Stomach smooth muscle (tissue), 2 donors: ENCODE data around the gene CCDC97.
A peak's percentile ranks its signal among the peaks of the same experiment; 100 is the strongest.
"Not testable (repeated sequence)": the region's sequence is repeated elsewhere in the genome, so short reads cannot be mapped to it uniquely, and the experiment has no call there.

Source experiments
- H3K27ac ChIP-seq: one replicate; pipeline ENCODE4 v1.7.0; 2013; ENCODE audit warnings: mild to moderate bottlenecking, low read length, inconsistent platforms
- H3K27me3 ChIP-seq, 2 donors: one replicate each; pipeline ENCODE4 v1.7.0; 2013; ENCODE audit warnings: low read length in 2 of 2; ENCODE audit not compliant: insufficient read depth in 2 of 2, control insufficient read depth in 1 of 2
- H3K36me3 ChIP-seq, 2 donors: one replicate each; pipeline ENCODE4 v1.7.0; 2013; ENCODE audit warnings: low read length in 2 of 2; ENCODE audit not compliant: control insufficient read depth in 2 of 2, insufficient read depth in 2 of 2
- H3K4me1 ChIP-seq: one replicate; pipeline ENCODE4 v1.7.0; 2013; ENCODE audit warnings: low read length; ENCODE audit not compliant: control insufficient read depth, insufficient read depth
- H3K4me3 ChIP-seq, 2 donors: one replicate each; pipeline ENCODE4 v1.7.0; 2013; ENCODE audit warnings: low read length in 2 of 2
- H3K9ac ChIP-seq, 2 donors: one replicate each; pipeline ENCODE4 v1.7.0; 2013; ENCODE audit warnings: low read length in 2 of 2, mild to moderate bottlenecking in 1 of 2
- H3K9me3 ChIP-seq, 2 donors: one replicate each; pipeline ENCODE4 v1.7.0; 2013; ENCODE audit warnings: low read length in 2 of 2; ENCODE audit not compliant: control insufficient read depth in 2 of 2
- donor health status: healthy.
- donor health status: Pancreatic carcinoma.

CCDC97 gene

DNA sequence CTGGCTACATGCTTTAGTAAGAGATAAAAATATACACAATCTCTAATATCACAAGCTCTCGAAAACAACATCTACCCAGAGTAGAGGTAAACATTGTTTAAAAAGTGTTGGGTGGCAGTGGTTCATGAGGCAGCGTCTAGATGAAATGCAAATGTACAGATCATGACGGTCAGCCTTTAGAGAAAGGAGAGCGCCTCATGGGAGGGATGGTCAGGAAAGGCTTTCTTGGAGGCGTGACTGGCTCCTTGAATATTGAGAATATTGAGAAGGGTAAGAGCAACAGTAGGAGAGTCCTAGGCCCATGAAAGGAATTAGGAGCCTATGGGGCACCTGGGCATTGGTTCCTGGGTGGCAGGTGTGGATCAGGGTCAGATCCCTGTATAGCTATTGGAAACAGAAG is 35.2 kb upstream of the CCDC97 start:
- Histone ChIP-seq H3K27ac (no peak overlapping the region), H3K9me3 (no peaks in the 10 kb centered on the region), H3K9ac (no peak overlapping the region), H3K36me3 (peaks cover 82% of the 10 kb centered on the region in 2 donors), H3K4me1 (no peaks in the 10 kb centered on the region), H3K27me3 (no peaks in the 10 kb centered on the region), H3K4me3 (no peak overlapping the region)

GRCh38 chr19:41276231-41276630 is 33.7 kb upstream of the CCDC97 start:
- H3K4me1 ChIP-seq, result no peaks in the 10 kb centered on the region
- no peak overlapping the region for H3K4me3 ChIP-seq
- no peak overlapping the region for H3K27ac ChIP-seq
- no peak overlapping the region for H3K9ac ChIP-seq
- H3K9me3 ChIP-seq, result no peaks in the 10 kb centered on the region
- H3K27me3 ChIP-seq, result no peaks in the 10 kb centered on the region
- H3K36me3 ChIP-seq, result peaks cover 88 to 89% of the 10 kb centered on the region in 2 donors

DNA sequence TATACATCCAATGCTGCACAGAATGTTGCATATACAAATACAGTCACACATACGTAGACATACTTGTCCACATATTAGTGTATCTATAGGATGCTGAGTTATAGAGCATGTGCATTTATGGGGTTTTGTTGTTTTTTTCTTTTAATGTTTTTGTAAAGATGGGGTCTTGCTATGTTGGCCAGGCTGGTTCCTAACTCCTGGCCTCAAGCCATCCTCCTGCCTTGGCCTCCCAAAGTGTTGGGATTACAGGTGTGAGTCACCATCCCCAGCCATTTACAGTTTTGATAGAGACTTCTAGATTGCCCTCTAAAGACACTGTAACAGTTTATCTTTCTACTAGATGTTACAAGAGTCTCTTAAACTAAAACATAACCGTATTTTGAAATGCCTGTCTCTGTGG is 31.5 kb upstream of the CCDC97 start:
- Histone ChIP-seq H3K27ac (no peak overlapping the region), H3K9me3 (no peaks in the 10 kb centered on the region), H3K4me3 (no peak overlapping the region), H3K4me1 (no peaks in the 10 kb centered on the region), H3K36me3 (peaks cover 79% of the 10 kb centered on the region in 2 donors), H3K9ac (no peak overlapping the region), H3K27me3 (no peaks in the 10 kb centered on the region)

GRCh38 chr19:41288673-41289530 is 21.1 kb upstream of the CCDC97 start:
- Histone ChIP-seq H3K27me3 (no peaks in the 10 kb centered on the region), H3K4me3 (no peak overlapping the region), H3K36me3 (peaks cover 44 to 57% of the 10 kb centered on the region in 2 donors), H3K9ac (no peak overlapping the region), H3K27ac (no peak overlapping the region), H3K4me1 (no peaks in the 10 kb centered on the region), H3K9me3 (no peaks in the 10 kb centered on the region)

DNA sequence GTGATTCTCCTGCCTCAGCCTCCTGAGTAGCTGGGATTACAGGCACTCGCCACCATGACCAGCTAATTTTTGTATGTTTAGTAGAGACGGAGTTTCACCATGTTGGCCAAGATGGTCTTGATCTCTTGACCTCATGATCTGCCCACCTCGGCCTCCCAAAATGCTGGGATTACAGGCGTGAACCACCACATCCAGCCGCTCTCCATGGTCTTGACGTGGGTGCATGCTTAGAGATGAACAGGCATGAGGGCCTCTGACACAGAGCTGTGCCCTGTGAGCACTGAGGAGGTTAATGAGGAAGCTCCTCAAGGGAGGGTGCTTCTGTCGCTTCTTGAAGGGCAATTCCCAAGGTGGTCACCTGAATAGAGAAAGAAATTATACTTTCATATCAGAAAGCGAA is 20.2 kb upstream of the CCDC97 start:
- not testable (repeated sequence) for H3K4me1 ChIP-seq, H3K4me3 ChIP-seq, H3K9me3 ChIP-seq, H3K27me3 ChIP-seq, H3K27ac ChIP-seq, H3K9ac ChIP-seq
- peaks cover 50 to 59% of the 10 kb centered on the region in 2 donors for H3K36me3 ChIP-seq

DNA sequence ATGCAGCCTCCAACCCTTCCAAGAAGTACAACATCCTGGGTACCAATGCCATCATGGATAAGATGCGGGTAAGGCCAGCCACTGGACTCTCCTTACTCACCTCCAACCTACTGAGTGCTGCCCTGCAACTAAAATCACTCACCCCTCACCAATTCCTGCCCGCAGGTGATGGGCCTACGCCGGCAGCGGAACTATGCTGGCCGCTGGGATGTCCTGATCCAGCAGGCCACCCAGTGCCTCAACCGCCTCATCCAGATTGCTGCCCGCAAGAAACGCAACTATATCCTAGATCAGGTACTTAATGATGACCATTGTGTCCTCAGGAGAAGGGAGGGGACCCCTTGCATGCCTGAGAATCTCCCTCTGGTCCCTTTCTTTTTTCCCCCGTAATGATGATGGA is 15.6 kb upstream of the CCDC97 start:
- no peak overlapping the region for H3K27ac ChIP-seq
- H3K4me1 ChIP-seq, result peaks cover 36% of the 10 kb centered on the region
- no peaks in the 10 kb centered on the region for H3K9me3 ChIP-seq
- H3K36me3 ChIP-seq, result peaks cover 52 to 62% of the 10 kb centered on the region in 2 donors
- H3K9ac ChIP-seq, result no peak overlapping the region
- no peaks in the 10 kb centered on the region for H3K27me3 ChIP-seq
- H3K4me3 ChIP-seq, result no peak overlapping the region

DNA sequence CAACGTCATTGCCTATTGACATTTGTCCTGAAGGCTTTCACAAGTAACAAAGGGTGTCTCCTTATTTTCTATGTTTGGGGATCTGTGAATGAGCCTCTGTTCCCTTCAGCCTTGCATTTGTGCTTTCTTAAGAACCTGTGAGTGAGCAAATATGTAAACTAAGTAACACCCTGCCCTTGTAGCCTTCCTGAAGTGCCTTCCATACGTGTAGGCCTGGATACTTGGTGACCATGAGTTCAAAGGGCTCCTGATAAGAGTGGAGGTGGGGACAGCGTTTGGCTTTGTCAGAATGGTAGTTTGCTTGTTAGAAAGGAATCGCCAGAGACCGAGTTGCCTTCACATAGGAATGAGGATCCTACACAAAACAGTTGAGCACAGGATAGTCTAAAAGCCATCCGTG is 14.5 kb upstream of the CCDC97 start:
- H3K9me3 ChIP-seq, result no peaks in the 10 kb centered on the region
- H3K4me1 ChIP-seq, result peaks cover 47% of the 10 kb centered on the region
- H3K9ac ChIP-seq, result peak overlapping the region in 1 of 2 donors; percentile 42
- H3K27me3 ChIP-seq, result no peaks in the 10 kb centered on the region
- peak overlapping the region; percentile 96 for H3K27ac ChIP-seq
- H3K4me3 ChIP-seq, result no peak overlapping the region
- peaks cover 48 to 64% of the 10 kb centered on the region in 2 donors for H3K36me3 ChIP-seq

GRCh38 chr19:41296433-41296871 is 13.5 kb upstream of the CCDC97 start:
- Histone ChIP-seq H3K36me3 (peaks cover 53 to 63% of the 10 kb centered on the region in 2 donors), H3K4me1 (peaks cover 52% of the 10 kb centered on the region)

DNA sequence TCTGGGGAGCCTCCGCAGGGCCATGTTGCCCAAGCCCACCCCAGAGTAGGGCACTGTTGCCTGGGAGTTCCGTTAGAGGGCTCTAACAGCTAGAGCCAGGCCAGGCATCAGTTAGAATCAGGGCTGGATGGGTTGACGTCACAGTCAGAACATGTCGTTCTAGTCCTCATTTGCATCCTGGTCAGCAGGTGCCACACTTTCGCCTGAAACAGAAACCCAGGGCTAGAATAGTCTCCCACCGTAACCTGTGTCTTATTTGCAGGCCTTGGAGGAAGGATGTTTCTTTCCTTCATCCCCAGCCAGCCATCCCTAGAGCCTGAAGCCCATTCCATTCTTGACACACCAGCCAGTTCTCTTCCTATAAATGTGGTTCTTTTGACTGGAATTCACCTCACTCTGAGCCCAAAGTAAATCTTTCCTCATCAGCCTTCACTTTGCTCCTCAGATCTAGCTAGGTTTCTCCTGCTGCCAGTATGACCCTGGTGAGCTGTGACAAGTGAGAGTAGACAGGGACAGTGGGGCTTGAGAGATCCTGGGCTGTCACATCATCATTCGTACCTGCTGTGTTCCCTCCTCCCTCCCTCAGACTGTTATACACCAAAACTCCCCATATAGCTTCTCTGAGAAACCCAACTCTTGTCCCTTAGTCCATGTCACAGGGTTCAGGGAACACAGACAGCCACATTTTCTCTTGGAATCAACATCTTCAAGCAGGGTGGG is 12.2 kb upstream of the CCDC97 start:
- Histone ChIP-seq H3K9me3 (no peaks in the 10 kb centered on the region), H3K36me3 (peaks cover 49 to 60% of the 10 kb centered on the region in 2 donors), H3K9ac (peak overlapping the region; percentile 39 to 68), H3K4me1 (peaks cover 54% of the 10 kb centered on the region), H3K27me3 (no peaks in the 10 kb centered on the region), H3K27ac (peak overlapping the region; percentile 96), H3K4me3 (peak overlapping the region; percentile 14 to 55)

More at GRCh38 chr19:41296433-41296871, 13.5 kb upstream of the CCDC97 start:
- H3K27ac ChIP-seq, result peak overlapping the region; percentile 96
- H3K9ac ChIP-seq, result peak overlapping the region; percentile 5 to 42
- H3K4me3 ChIP-seq, result no peak overlapping the region
- no peaks in the 10 kb centered on the region for H3K27me3 ChIP-seq
- H3K9me3 ChIP-seq, result no peaks in the 10 kb centered on the region

DNA sequence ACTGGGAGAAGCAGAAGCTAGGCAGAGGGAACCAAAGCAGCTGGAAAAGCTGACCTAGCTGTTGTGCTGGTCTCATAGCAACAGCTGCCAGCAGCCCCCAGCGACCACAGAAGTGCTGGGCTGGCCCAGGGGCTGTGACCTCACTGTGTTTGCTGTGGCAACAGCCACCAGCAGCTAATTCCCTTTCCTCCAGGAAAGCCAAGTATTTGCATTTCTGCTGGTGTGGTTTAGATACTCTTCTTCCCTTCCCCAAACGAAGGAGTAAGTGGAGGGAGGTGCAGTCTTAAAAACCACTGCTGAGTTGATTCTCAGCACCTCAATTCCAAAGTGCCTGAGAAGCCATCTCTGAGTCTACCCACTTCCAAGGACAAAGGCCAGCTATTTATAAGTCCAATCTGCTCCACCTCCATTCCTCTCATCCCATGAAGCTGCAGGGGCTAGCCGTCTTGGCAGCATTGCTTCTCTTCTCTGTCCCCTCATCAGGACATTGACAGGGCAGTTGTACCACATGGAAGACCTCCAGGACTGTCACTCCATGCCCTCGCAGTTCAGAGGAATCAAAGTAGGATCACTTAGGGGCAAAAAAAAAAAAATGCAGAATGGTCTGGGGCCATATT is 11.5 kb upstream of the CCDC97 start:
- Histone ChIP-seq H3K4me3 (peak overlapping the region; percentile 29 to 55), H3K4me1 (peaks cover 54% of the 10 kb centered on the region), H3K9ac (peak overlapping the region; percentile 39 to 68), H3K27ac (peak overlapping the region; percentile 96), H3K36me3 (peaks cover 46 to 58% of the 10 kb centered on the region in 2 donors), H3K27me3 (no peaks in the 10 kb centered on the region), H3K9me3 (no peaks in the 10 kb centered on the region)
